ENCODE measurements around the gene HES5.

Gene HES5

DNA sequence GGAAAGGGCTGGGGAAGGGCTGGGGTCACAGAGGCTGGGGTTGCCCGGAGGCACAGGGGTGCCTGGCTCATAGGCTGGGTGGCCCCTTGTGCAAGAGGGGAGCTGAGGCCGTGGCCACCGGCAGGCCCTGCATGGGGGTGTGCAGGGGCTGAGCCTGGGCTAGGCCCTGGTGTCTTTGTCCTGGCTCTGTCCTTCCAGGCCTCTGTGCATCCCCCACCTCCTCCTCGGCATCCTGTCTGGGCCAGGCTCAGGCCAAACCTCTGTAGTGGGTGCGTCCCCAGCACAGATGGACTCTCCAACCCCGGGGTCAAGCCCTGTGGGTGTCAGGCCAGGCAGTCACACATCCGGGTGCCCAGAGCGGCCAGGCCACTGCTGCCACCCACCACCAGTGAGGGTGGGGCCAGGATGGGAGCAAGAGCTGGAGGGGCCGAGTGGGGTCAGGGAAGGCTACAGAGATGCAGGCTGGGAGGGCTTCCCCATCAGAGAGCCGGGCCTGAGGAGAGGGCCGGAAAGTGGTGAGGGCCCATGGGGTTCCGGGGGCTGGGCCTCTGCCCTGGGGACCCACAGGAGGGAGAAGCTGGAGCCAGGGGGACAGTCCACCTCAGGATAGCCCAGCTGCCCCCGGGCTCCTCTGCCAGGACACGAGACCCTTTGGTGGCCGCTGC, 23.0 kb downstream of the HES5 start:
- TF ChIP-seq GATA3 (IDR thresholded peaks at IDR 0.05; ENCODE audit: low read depth, low read length) (no peak), GATA2 (IDR thresholded peaks at IDR 0.05; ENCODE audit: low read depth, low read length) (no peak)

DNA sequence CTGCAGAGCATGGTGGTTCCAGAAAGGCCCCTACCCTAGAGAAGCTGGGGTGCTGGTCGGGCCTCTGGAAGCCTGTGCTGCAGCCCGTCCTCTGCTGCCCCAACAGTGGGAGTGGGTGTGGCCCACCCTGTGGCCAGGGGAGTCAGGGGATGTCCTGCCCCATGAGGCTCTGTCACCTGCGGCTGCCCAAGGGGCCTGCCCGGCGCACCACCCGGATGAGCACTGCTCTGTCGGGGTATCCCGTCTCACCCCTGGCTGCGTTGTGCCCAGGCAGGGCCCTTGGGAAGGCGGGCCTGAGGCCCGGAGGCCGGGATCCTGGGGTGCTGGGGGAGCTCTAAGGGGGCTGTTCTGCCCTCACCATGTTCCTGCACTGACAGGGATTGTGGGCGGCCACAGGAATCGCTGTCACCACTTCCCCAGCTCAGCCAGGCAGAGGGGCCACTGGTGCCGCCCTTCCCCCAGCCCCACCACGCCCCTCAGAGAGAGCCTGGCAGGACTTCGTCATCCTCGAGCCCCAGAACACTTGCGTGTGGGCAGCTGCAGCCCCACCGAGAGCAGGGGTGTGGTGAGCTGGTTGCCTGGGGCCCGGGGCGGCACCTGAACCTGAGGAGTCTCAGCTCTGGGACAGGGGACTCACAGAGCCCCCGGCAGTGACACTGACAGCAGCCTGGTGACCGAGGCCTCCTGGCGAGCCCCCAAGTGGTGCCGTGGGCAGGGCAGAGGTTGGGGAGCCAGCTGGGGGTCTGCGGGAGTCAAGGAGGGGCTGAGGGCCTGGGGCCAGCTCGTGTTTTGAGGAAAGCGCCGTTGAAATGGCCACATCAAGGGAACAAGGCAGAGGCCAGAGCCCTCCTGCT, 23.8 kb downstream of the HES5 start:
- no peak for TF ChIP-seq GATA2 (IDR thresholded peaks at IDR 0.05; ENCODE audit: low read depth, low read length)
- no peak for TF ChIP-seq GATA3 (IDR thresholded peaks at IDR 0.05; ENCODE audit: low read depth, low read length)

DNA sequence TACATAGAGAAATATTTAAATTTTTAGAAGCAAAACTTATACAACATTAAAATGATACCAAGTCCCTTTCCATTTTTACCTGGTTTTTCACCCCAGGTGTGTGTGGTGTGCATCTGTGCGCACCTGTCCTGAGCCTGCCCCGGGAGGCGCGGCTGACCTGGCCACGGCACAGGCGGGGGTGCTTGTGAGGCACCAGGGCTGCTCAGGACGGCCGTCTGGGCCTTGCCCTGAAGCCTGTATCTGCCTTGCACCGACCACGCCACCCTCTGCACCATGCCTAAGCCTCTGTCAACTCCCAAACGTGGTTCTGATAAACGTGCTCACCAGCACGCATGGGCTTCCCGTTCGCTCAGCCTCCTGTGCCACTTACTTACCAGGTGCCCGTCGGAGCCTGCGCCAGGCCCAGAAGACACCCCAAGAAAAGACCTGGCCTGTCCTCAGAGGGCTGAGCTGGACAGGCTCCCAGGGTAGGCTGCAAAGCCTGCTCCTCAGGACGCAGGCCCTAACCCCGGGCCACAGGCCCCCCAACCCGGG, 24.5 kb downstream of the HES5 start:
- TF ChIP-seq GATA3 (IDR thresholded peaks at IDR 0.05; ENCODE audit: low read depth, low read length) (no peak), GATA2 (IDR thresholded peaks at IDR 0.05; ENCODE audit: low read depth, low read length) (no peak)

DNA sequence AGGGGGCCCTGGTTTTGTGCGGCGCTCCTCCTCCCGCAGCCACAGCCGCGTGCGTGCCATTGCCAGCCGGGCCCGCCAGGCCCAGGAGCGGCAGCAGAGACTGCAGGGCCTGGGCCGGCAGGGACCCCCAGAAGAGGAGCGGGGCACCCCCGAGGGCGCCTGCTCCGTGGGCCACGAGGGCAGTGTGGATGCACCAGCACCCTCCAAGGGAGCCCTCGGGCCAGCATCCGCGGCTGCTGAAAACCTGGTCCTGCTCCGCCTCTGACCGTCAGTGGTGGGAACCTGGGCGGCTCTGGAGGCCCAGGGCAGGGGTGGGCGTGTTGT, 25.2 kb downstream of the HES5 start:
- no peak for TF ChIP-seq GATA2 (IDR thresholded peaks at IDR 0.05; ENCODE audit: low read depth, low read length)
- no peak for TF ChIP-seq GATA3 (IDR thresholded peaks at IDR 0.05; ENCODE audit: low read depth, low read length)

DNA sequence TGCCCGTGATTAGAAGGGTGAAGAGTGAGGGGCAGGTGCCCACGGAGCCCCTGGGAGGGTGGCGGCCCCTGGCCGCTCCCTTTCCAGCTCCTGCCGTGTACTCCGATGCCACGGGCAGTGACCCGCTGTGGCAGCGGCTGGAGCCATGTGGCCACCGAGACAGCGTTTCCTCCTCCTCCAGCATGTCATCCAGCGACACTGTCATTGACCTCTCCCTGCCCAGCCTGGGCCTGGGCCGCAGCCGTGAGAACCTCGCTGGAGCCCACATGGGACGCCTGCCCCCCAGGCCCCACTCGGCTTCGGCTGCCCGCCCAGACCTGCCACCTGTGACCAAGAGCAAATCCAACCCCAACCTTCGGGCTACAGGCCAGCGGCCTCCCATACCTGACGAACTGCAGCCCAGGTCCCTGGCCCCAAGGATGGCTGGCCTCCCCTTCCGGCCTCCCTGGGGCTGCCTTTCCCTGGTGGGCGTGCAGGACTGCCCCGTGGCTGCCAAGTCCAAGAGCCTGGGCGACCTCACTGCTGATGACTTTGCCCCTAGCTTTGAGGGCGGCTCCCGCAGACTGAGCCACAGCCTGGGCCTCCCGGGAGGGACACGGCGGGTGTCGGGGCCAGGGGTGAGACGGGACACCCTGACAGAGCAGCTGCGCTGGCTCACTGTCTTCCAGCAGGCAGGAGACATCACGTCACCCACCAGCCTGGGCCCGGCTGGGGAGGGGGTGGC, 25.7 kb downstream of the HES5 start:
- TF ChIP-seq GATA3 (IDR thresholded peaks at IDR 0.05; ENCODE audit: low read depth, low read length) (no peak), GATA2 (IDR thresholded peaks at IDR 0.05; ENCODE audit: low read depth, low read length) (no peak)

DNA sequence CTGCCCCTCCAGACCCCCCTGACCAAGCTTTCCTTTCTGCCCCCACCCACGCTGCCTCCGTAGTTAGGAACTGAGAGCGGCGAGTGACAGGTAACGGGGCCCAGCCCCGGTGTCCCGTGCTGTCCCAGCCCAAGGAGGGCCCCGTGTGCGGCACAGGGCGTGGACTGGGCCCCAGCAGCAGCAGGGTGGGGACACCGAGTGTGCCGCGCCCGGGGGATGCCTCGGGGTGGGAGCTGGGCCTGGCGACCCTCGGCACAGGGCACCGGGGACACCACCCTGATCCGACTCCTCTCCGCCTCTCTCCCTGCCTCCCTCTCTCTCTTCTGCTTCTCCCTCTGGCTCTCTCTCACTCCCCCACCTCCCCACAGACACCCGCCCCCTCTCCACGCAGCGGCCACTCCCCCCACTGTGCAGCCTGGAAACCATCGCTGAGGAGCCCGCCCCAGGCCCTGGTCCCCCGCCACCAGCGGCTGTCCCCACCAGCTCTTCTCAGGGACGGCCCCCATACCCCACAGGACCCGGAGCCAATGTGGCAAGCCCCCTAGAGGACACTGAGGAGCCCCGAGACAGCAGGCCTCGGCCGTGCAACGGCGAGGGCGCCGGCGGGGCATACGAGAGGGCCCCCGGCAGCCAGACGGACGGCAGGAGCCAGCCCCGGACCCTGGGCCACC, 26.4 kb downstream of the HES5 start:
- no peak for TF ChIP-seq GATA3 (IDR thresholded peaks at IDR 0.05; ENCODE audit: low read depth, low read length)
- TF ChIP-seq GATA2 (IDR thresholded peaks at IDR 0.05; ENCODE audit: low read depth, low read length): no peak

DNA sequence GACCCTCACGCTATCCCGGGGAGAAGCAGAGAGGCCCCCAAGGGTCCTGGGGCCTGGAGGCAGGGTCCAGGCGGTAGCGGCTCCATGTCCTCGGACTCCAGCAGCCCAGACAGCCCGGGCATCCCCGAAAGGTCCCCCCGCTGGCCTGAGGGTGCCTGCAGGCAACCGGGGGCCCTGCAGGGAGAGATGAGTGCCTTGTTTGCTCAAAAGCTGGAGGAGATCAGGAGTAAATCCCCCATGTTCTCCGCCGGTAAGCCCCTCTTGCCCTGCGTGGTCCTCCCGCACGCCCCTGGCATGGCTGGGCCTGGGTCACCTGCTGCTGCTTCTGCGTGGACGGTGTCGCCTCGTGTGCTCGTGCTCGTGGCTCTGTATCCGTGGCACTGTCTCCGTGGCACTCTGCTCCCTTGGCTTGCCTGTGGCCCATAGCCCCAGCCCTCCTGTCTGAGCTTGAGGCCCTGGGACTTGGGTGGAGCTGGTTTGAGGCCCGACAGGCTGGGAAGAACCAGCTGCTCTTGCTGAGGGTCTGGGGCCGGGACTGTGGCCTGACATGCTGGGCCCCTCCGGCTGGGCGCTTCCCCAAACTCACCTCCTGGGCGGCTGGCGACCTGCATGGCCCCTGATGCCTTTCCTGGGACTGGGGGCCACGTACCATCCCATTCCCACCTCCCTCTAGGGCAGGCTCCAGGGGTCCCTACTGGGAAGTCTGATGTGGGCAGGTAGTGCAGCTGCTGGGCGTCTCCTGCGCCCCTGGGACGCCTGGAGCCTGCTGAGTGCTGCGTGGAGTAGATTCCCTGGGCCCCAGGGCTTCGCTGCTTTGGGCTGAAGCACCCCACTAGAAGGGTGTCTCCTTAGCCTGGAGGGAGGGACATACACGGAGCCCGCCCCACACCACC, 27.2 kb downstream of the HES5 start:
- TF ChIP-seq GATA2 (IDR thresholded peaks at IDR 0.05; ENCODE audit: low read depth, low read length) (no peak), GATA3 (IDR thresholded peaks at IDR 0.05; ENCODE audit: low read depth, low read length) (no peak)

DNA sequence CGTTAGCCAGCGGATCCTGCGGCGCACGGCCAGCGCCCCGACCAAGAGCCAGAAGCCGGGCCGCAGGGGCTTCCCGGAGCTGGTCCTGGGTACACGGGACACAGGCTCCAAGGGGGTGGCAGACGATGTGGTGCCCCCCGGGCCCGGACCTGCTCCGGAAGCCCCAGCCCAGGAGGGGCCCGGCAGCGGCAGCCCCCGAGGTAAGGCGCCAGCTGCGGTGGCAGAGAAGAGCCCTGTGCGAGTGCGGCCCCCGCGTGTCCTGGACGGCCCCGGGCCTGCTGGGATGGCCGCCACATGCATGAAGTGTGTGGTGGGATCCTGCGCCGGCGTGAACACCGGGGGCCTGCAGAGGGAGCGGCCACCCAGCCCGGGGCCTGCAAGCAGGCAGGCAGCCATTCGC, 27.9 kb downstream of the HES5 start:
- TF ChIP-seq GATA3 (IDR thresholded peaks at IDR 0.05; ENCODE audit: low read depth, low read length) (no peak), GATA2 (IDR thresholded peaks at IDR 0.05; ENCODE audit: low read depth, low read length) (no peak)

DNA sequence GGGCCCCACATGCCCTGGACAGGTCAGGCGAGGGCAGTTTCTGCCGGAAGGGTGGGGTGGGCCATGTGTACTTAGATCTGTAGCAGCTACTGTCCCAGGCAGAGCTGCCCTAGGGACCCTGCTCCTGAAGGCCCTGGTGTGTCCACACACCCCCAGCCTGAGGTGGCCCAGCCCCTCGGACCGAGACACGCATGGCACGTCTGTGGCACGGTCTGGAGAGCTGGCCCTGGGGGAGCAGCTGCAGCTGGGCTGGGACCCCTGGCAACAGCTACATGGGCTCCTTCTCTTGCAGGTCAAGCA, 28.3 kb downstream of the HES5 start:
- TF ChIP-seq GATA2 (IDR thresholded peaks at IDR 0.05; ENCODE audit: low read depth, low read length): no peak

DNA sequence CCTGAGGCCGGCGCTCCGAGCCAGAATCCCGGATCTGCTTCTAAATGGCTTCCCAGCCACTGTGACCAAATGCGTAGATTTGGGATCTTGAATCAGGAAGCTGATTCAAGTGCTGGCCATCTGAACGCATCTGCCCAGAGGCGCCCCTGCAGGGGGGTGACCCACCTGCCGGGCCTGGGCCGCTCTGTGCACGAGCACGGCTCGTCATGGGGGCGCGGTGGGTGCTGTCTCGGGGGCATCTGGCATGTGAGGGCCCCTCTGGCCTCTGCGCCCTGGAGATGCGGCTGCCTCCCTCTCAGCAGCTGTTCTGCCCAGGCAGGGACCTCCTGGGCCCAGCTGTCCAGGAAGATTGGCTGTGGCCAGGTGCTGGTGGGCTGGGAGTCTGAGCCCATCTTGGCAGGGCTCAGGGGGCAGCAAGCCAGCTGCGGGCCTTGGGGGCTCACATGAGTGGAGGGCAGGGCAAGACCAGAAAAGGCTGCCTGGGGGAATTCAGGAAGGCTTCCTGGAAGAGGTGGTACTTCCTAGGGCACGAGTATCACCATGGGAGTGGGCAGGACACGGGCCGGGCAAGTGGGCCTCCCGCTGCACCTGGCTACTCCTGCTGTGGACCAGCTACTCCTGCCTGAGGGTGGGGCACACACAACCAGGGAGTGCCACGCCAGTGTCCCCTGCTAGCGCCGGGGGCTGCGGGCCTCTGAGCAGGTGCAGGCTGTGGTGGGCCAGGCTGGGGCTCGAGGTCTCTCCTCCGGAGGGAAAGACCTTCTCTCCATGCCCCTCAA, 28.8 kb downstream of the HES5 start:
- TF ChIP-seq GATA2 (IDR thresholded peaks at IDR 0.05; ENCODE audit: low read depth, low read length): no peak
- TF ChIP-seq GATA3 (IDR thresholded peaks at IDR 0.05; ENCODE audit: low read depth, low read length): no peak

DNA sequence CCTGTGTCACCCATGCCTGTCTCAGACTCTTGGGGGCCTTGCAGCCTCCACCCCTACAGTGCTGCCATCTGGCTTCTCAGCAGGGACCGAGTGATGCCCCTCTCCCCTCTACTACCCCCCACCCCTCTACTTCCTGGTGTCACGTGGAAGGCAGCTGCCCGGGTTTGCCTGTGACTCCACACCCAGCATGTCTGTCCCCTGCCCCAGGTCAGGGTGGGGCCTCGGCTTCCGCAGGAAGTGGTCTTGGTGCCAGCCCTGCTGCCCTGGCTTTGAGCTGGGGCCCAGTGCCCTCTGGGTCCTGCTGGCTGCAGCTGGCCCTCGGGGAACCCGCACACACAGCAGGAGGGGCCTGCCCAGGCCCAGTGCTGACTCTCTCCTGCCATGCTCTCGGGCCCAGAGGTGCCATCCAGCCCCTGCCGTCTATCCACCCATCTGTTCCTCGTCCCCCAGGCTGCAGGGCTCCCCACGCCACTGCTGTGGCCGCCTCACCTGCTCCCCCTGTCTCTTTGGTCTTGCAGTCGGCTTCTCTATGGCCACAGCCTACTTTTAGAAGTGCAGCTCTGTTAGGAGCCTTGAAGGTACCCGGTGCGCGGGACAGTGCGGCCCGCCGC, 30.0 kb downstream of the HES5 start:
- TF ChIP-seq GATA2 (IDR thresholded peaks at IDR 0.05; ENCODE audit: low read depth, low read length) (no peak), GATA3 (IDR thresholded peaks at IDR 0.05; ENCODE audit: low read depth, low read length) (no peak)

DNA sequence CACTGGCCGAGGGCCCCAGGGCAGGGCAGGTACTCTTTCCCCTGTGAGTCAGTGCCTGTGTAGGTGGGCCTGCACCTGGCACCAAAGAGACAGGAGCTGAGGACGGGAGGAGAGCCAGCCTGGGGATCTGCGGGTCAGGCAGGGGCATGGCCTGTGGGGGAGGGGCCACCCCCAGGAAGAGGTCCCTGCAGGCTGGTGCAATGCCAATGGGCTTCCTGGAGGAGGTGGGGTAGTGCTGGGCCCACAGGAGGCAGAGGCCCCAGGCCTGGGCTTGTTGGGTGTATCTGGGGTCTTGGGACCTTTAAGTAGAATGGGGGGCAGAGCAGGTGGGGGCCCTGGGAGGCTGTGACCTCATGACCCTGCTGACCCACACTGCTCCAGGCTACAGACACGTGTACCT, 30.8 kb downstream of the HES5 start:
- no peak for TF ChIP-seq GATA2 (IDR thresholded peaks at IDR 0.05; ENCODE audit: low read depth, low read length)
- no peak for TF ChIP-seq GATA3 (IDR thresholded peaks at IDR 0.05; ENCODE audit: low read depth, low read length)

Measured in SH-SY5Y (cell line).